CD4-positive, alpha-beta T cell treated with Interleukin-6 at 100 ng/mL for 8 hours (primary cell): ENCODE measurements around the gene RSPH6A.
A peak's percentile ranks its signal among the peaks of the same experiment; 100 is the strongest.
"Not testable (repeated sequence)": the region's sequence is repeated elsewhere in the genome, so short reads cannot be mapped to it uniquely, and the experiment has no call there.

Experiments used
- DNase-seq: peaks from one replicate; pipeline ENCODE4 v3.0.0-alpha.2; 2020; ENCODE audit warnings: mixed read lengths, low spot score

Gene RSPH6A

GRCh38 chr19:45800070-45800553, 15.0 kb downstream of the RSPH6A start:
- DNase-seq: no peak

DNA sequence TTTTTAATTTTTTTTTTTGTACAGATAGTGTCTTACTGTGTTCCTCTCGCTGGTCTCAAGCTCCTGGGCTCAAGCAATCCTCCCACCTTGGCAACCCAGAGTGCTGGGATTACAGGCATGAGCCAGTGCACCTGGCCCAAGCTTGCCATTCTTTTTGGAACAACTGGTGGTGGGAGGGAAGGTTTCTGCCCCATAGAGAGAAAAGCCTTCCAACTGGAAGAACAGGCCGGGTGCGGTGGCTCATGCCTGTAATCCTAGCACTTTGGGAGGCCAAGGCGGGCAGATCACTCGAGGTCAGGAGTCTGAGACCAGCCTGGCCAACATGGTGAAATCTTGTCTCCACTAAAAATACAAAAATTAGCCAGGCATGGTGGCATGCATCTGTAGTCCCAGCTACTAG, 15.6 kb downstream of the RSPH6A start:
- DNase-seq: not testable (repeated sequence)

DNA sequence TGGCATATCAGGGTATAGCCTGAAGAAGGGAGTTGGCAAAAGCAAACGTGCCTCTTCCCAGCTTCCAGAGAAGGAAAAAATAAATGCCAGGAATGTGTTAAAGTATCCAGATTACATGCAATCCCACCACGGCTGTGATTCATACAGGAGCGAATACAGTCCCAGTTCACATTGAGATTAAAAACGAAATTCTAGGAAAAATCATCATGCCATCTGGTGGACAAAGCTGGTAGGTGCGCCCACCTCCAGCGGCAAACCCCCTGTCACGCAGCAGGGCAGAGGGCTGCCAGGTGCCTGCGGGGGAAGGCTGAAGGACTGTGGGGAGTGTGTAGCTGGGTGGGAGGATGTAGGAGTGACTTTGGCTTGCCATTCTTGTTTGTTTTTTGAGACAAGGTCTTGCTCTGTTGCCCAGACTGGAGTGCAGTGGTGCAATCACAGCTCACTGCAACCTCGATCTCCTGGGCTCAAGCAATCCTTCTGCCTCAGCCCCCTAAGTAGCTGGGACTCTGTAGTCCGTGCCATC, 16.1 kb downstream of the RSPH6A start:
- DNase-seq: peak; percentile 46

DNA sequence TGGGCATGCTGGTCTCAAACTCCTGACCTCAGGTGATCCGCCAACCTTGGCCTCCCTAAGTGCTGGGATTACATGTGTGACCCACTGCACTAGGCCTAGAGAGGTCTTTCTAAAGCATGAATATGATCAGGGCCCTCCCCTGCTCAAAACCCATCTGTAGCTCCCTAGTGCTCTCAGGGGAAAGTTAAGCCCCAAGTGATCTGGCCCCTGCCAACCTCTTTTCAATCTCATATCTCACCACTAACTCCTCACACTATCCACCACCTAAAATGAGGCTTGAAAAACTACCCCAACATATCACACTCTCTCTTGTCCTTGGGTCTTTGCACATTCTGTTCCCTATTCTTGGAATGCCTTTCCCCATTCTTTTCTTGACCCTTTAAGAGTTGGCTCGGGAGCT, 20.5 kb downstream of the RSPH6A start:
- no peak for DNase-seq

- no peak for DNase-seq
Observed at GRCh38 chr19:45793876-45794275, 21.2 kb downstream of the RSPH6A start.

DNA sequence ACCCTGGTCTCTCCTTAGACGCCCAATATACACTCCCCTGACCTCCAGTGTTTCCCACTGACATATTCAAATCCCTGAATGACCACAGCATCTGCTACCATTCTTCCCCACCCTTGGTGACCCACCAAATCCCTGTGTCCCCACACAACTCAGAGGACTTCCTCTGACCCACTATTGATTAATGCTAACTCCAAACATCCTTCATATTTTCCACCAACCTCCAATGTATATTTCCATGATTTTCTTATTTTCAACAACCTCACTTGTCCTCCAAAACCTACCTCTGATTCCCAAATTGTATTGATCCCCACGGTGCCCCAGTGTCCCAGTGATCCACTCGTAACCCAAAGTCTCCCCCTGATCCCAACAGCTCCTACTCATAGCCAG, 21.9 kb downstream of the RSPH6A start:
- no peak for DNase-seq

- DNase-seq: peak; percentile 98
Observed at GRCh38 chr19:45792470-45793177, 22.5 kb downstream of the RSPH6A start, which contains the start of gene DMWD. DMWD (minus strand) TSS chr19:45792845; CDS start chr19:45792756, 89 bp downstream.

DNA sequence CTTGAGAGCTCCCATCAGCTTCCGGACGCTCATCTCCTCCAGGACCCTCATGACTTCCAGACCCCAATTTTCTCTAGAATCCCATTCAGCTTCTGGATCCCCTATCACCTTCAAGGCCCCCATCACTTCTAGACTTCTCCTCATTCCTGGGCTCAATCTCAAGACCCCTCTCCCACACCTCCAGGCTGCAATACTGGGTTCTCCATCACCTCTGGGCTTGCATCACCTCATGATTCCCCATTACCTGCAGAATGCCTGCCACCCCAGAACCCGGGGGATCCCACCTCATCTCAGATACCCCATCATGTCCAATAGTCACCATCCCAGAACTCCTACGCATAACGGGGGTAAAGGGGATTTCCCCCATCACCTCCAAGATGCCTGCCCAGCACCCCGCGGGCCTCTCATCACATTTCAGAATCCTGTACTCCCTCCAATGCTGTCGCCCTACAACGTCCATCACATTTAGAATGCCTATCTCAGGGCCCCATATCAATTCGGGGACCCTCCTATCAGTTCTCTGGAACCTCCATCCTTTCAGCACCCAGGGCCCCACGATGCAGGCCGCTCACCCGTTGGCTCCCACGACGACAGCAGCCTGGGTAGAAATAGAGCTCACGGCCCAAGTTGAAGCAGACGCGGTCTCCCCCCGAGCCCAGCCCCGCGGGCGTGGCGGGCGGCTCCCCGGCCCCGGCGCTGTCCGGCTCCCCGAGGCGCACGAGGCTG, 23.2 kb downstream of the RSPH6A start:
- no peak for DNase-seq

GRCh38 chr19:45790942-45791341, 24.2 kb downstream of the RSPH6A start:
- peak; percentile 53 for DNase-seq

GRCh38 chr19:45789035-45789786, 25.9 kb downstream of the RSPH6A start:
- no peak for DNase-seq

DNA sequence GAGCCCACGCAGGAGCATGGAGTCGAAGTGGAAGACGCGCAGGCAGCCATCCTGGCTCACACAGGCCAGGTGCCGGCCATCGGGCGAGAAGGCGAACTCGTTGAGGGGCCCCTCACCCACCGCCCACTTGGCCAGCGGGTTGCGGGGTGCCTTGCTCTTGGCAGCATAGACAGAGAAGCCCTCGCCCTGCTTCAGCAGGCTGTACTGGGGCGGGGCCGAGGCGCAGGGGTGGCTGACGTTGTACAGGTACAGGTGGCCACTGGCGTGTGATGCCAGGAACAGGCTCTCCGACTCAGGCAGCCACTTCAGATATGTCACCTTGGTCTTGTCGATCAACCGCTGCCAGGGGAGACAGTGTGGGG, 28.6 kb downstream of the RSPH6A start:
- no peak for DNase-seq

DNA sequence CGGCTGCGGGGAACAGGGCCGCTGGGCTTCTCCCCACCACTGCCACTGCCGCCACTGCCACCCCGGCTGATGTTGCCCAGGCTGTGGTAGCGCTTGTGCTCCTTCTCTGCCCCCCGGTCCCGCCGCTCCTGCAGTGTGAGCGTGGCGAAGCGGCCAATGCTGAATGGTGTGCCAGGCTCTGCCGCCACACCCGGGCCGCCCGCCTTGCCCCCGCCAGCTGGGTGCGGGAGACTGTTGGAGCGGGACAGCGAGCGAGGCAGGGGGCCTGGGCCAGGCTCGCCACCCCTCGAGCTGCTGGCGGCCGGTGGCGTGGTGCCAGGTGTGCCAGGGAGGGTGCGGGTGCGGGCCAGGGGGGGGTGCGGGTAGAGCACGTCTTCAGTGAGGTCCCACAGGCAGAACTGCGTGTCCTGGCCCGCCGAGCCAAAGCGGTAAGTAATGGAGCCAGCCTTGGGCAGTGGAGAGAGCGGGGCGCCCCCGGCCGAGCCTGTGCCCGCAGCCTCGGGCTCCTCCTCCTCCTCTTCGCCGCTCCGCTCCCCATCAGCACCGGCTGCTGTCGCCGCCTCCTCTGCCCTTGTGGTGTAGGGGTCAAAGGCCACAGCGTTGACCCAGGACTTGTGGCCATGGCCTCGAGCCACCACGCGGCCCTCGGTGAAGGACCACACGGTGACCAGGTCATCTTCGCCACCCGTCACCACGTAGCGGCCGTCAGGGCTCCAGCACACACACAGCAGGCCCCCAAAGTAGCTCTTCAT, 29.2 kb downstream of the RSPH6A start:
- no peak for DNase-seq

DNA sequence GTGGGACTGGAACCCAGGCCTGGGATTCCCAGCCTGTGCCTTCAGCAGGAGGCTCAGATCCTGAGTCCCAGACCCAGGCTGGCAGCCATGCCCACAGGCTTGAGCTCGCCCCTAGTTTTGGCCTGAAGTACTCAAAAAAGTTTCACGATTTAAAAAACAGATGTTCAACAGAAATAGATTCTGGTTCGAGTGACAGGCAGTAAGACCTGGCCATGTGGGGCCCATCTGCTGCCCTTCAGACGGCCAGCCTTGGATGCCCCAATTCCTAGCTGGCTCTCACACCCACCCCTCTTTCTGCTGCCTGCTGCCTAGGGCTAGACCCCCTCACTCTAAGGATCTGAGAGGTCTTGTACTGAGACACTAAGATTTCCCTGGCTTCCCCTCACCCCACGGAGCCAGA, 30.0 kb downstream of the RSPH6A start:
- DNase-seq: no peak

GRCh38 chr19:45784096-45784495, 31.0 kb downstream of the RSPH6A start:
- DNase-seq: no peak

- DNase-seq: no peak
Observed at GRCh38 chr19:45782820-45783785, 32.0 kb downstream of the RSPH6A start.

GRCh38 chr19:45782162-45782691, 32.9 kb downstream of the RSPH6A start, which contains the start of gene DMPK:
DMPK (minus strand) TSS chr19:45782490; CDS start chr19:45782352, 138 bp downstream.
- no peak for DNase-seq

GRCh38 chr19:45781214-45782161, 33.6 kb downstream of the RSPH6A start:
- no peak for DNase-seq

DNA sequence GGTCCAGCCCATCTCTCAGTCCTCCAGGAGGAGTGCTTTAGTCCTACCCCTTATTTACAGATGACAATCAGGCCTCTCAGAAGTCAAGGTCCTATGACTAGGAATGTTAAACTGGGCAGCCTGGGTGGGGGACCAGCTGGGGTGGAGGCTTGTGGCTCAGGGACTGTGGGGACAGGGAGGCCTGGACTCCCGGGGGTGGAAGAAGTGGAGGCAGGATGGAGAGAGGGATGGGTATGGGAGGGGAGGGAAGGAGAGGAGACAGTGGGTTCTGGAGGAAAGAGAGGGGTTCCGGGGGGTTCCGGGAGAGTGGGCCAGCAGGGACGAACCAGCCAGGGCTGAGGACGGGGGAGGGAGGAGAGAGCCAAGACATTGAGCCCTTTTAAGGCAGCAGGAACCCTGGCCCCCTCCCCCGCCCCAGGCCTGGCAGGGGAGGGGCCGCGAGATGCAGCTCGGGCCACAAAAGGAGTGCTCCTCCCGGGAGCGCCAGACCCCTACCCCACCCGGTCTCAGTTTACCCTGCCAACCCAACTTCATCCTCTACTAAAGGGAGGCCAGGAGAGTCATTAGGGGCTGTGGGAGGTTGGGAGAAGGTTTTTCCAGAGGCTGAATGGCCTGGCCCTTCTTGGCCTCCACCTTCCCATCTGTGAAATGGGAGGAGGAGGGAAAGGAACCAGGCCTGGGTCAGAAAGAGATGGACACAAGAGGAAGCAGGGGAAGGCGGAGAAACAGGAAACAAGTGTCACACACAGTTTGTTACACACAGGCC, 34.5 kb downstream of the RSPH6A start:
- no peak for DNase-seq
